ENCODE measurements around the gene DIPK2B. TPM values are rescaled to one million over a fixed set of nuclear protein-coding genes. Genes with fewer than 3 reads are reported as not detected.

The DIPK2B gene
- not detected in 2 replicates for total RNA-seq (2021)
- long read RNA-seq: 0 reads

- Histone ChIP-seq H4K91ac (ENCODE audit: insufficient read length, low read depth, low read length) (no peak within 1 kb of the TSS), H3K9me3 (ENCODE audit: control insufficient read depth, low read depth, low read length) (peaks cover 41% of the 10 kb centered on the region), H2BK20ac (ENCODE audit: low read depth, low read length, poor library complexity, severe bottlenecking) (no peak within 1 kb of the TSS), H3K56ac (ENCODE audit: insufficient read length, low read depth, low read length) (no peak within 1 kb of the TSS), H3K9ac (ENCODE audit: extremely low read depth, insufficient read length, low read length) (no peak within 1 kb of the TSS), H3K23ac (ENCODE audit: insufficient read length, low read depth, low read length) (no peak within 1 kb of the TSS), H3K4ac (ENCODE audit: low read depth, low read length) (no peak within 1 kb of the TSS), H2AFZ (ENCODE audit: low read length) (peak within 1 kb of the TSS; percentile 22), H3K27me3 (ENCODE audit: insufficient read depth, low read length) (no peaks in the 10 kb centered on the region), H3K23me2 (ENCODE audit: insufficient read length, low read depth, low read length, poor library complexity, severe bottlenecking) (no peaks in the 10 kb centered on the region), H3K27ac (ENCODE audit: insufficient read length, low read depth, low read length) (no peak within 1 kb of the TSS), H3K79me1 (ENCODE audit: insufficient read depth, low read depth, low read length, poor library complexity, severe bottlenecking) (no peaks in the 10 kb centered on the region), H3T11ph (ENCODE audit: low read length) (no peak within 1 kb of the TSS), H2AK5ac (ENCODE audit: insufficient read length, low read length) (no peak within 1 kb of the TSS), H2BK5ac (ENCODE audit: insufficient read length, low read length) (no peak within 1 kb of the TSS), H4K8ac (replicated peaks; ENCODE audit: insufficient read length, low read depth, low read length) (no peak within 1 kb of the TSS), H4K20me1 (ENCODE audit: control insufficient read depth, insufficient read depth, insufficient read length) (no peaks in the 10 kb centered on the region), H3K79me2 (ENCODE audit: insufficient read depth, low read length) (no peaks in the 10 kb centered on the region), H3K18ac (ENCODE audit: insufficient read length, low read depth, low read length) (no peak within 1 kb of the TSS), H2BK12ac (ENCODE audit: insufficient read length, low read depth, low read length) (no peak within 1 kb of the TSS), H3K4me1 (ENCODE audit: insufficient read depth, low read length) (no peaks in the 10 kb centered on the region), H3K4me2 (ENCODE audit: insufficient read depth, insufficient read length, low read length) (no peak within 1 kb of the TSS), H2BK120ac (ENCODE audit: low read depth, low read length, poor library complexity, severe bottlenecking) (no peak within 1 kb of the TSS), H3K14ac (ENCODE audit: insufficient read depth, low read length) (no peak within 1 kb of the TSS), H2BK15ac (ENCODE audit: low read depth, low read length) (no peak within 1 kb of the TSS), H4K5ac (ENCODE audit: insufficient read length, low read depth, low read length) (no peak within 1 kb of the TSS)
- Mint-ChIP-seq H3K27ac (no peak within 1 kb of the TSS), H3K9me3 (peaks cover 65 to 66% of the 10 kb centered on the region in 2 experiments), H3K4me1 (peaks cover 7 to 8% of the 10 kb centered on the region in 2 experiments; a peak in 2 of 4 replicates), H3K4me3 (no peak within 1 kb of the TSS; a peak in 1 of 5 replicates), H3K36me3 (ENCODE audit: insufficient read depth in 1 of 3, low read depth in 3 of 3) (peaks cover under 1 to 5% (median 4%) of the 10 kb centered on the region in 3 experiments; a peak in 4 of 7 replicates), H3K27me3 (ENCODE audit: low read depth) (no peaks in the 10 kb centered on the region; the same call in 1 of the 2 replicates)
- no peak for TF ChIP-seq CTCF (conservative IDR thresholded peaks at IDR 0.05)
- WGBS (ENCODE audit: extremely low coverage, insufficient read length, low lambda C conversion rate): no CpG with 5 or more reads among the region's 9 CpGs
- DNase-seq: no peak
Measured at GRCh38 chrX:45200741-45201234, at the start of gene DIPK2B. Gene DIPK2B (minus strand): TSS chrX:45200876. CDS start chrX:45200826, 50 bp downstream.
